Measurements from ENCODE around the gene KLRC3.
"Not testable (repeated sequence)": the region's sequence is repeated elsewhere in the genome, so short reads cannot be mapped to it uniquely, and the experiment has no call there.

KLRC3 gene

GRCh38 chr12:10369557-10370415 lies 50.6 kb downstream of the KLRC3 start:
- DNase-seq (ENCODE audit: low read depth in 1 of 2, low spot score in 1 of 2): no peak

GRCh38 chr12:10368206-10369171 lies 51.9 kb downstream of the KLRC3 start:
- no peak for DNase-seq (ENCODE audit: low read depth in 1 of 2, low spot score in 1 of 2)

- not testable (repeated sequence) for DNase-seq (ENCODE audit: low read depth in 1 of 2, low spot score in 1 of 2)
Measured at GRCh38 chr12:10367714-10368113, 52.7 kb downstream of the KLRC3 start.

GRCh38 chr12:10366875-10367274 lies 53.5 kb downstream of the KLRC3 start:
- no peak for DNase-seq (ENCODE audit: low read depth in 1 of 2, low spot score in 1 of 2)

GRCh38 chr12:10365696-10366405 lies 54.5 kb downstream of the KLRC3 start:
- DNase-seq (ENCODE audit: low read depth in 1 of 2, low spot score in 1 of 2): no peak

GRCh38 chr12:10364815-10365622 lies 55.4 kb downstream of the KLRC3 start:
- DNase-seq (ENCODE audit: low read depth in 1 of 2, low spot score in 1 of 2): no peak

GRCh38 chr12:10363914-10364814 lies 56.2 kb downstream of the KLRC3 start:
- DNase-seq (ENCODE audit: low read depth in 1 of 2, low spot score in 1 of 2): no peak

- DNase-seq (ENCODE audit: low read depth in 1 of 2, low spot score in 1 of 2): no peak
Measured at GRCh38 chr12:10363658-10363913, 56.8 kb downstream of the KLRC3 start.

GRCh38 chr12:10362828-10363657 lies 57.4 kb downstream of the KLRC3 start:
- DNase-seq (ENCODE audit: low read depth in 1 of 2, low spot score in 1 of 2): no peak

GRCh38 chr12:10362325-10362724 lies 58.1 kb downstream of the KLRC3 start:
- no peak for DNase-seq (ENCODE audit: low read depth in 1 of 2, low spot score in 1 of 2)

All from activated T-helper 1 cell treated with anti-CD3 and anti-CD28 coated beads, Interleukin-2, amount 50 U/mL, for 16 hours (primary cell).